Subcutaneous abdominal adipose tissue (tissue), 5 donors: ENCODE results near the gene LBH.
A peak's percentile ranks its signal among the peaks of the same experiment; 100 is the strongest.
"Not testable (repeated sequence)": the region's sequence is repeated elsewhere in the genome, so short reads cannot be mapped to it uniquely, and the experiment has no call there.

Experiments used
- H3K27ac ChIP-seq: one replicate; pipeline ENCODE4 v1.7.0; 2013; ENCODE audit warnings: low read depth, mild to moderate bottlenecking, inconsistent platforms, low read length, moderate library complexity
- H3K27me3 ChIP-seq, 5 donors: one replicate each; pipeline ENCODE4 v1.7.0; 2013; ENCODE audit warnings: low read length in 5 of 5, inconsistent platforms in 1 of 5; ENCODE audit not compliant: control insufficient read depth in 5 of 5, insufficient read depth in 4 of 5
- H3K36me3 ChIP-seq, 5 donors: one replicate each; pipeline ENCODE4 v1.7.0; 2013; ENCODE audit warnings: low read length in 5 of 5; ENCODE audit not compliant: control insufficient read depth in 5 of 5, insufficient read depth in 5 of 5
- H3K4me1 ChIP-seq, 5 donors: one replicate each; pipeline ENCODE4 v1.7.0; 2013; ENCODE audit warnings: low read length in 5 of 5, mild to moderate bottlenecking in 3 of 5, moderate library complexity in 1 of 5; ENCODE audit not compliant: control insufficient read depth in 5 of 5, insufficient read depth in 5 of 5
- H3K4me3 ChIP-seq, 5 donors: one replicate each; pipeline ENCODE4 v1.7.0; 2013; ENCODE audit warnings: low read length in 5 of 5, low read depth in 1 of 5
- H3K9ac ChIP-seq, 5 donors: one replicate each; pipeline ENCODE4 v1.7.0; 2013; ENCODE audit warnings: low read length in 5 of 5, mild to moderate bottlenecking in 4 of 5, moderate library complexity in 3 of 5
- H3K9me3 ChIP-seq, 5 donors: one replicate each; pipeline ENCODE4 v1.7.0; 2013; ENCODE audit warnings: low read length in 5 of 5; ENCODE audit not compliant: control insufficient read depth in 5 of 5
- donor health status: healthy.
- donor health status: healthy.
- donor health status: healthy.
- donor health status: healthy.
- donor health status: healthy.

Gene LBH

GRCh38 chr2:30262716-30263309, 31.5 kb downstream of the LBH start:
- peaks cover 0 to 6% (median 0%) of the 10 kb centered on the region in 5 donors for H3K9me3 ChIP-seq
- no peak overlapping the region for H3K27ac ChIP-seq
- H3K4me3 ChIP-seq, result no peak overlapping the region
- peaks cover 0 to 15% (median 9%) of the 10 kb centered on the region in 5 donors for H3K36me3 ChIP-seq
- peaks cover 0 to 5% (median 0%) of the 10 kb centered on the region in 5 donors for H3K27me3 ChIP-seq
- H3K9ac ChIP-seq, result no peak overlapping the region
- H3K4me1 ChIP-seq, result peaks cover 0 to 14% (median 12%) of the 10 kb centered on the region in 5 donors

GRCh38 chr2:30264274-30264673, 32.9 kb downstream of the LBH start:
- peaks cover 0 to under 1% (median under 1%) of the 10 kb centered on the region in 5 donors for H3K36me3 ChIP-seq
- H3K9ac ChIP-seq, result no peak overlapping the region
- peaks cover 0 to 6% (median 0%) of the 10 kb centered on the region in 5 donors for H3K9me3 ChIP-seq
- peaks cover 0 to 25% (median 13%) of the 10 kb centered on the region in 5 donors for H3K4me1 ChIP-seq
- H3K27me3 ChIP-seq, result no peaks in the 10 kb centered on the region
- no peak overlapping the region for H3K4me3 ChIP-seq
- no peak overlapping the region for H3K27ac ChIP-seq

GRCh38 chr2:30265052-30266015, 34.0 kb downstream of the LBH start:
- H3K4me1 ChIP-seq, result peaks cover 0 to 32% (median 13%) of the 10 kb centered on the region in 5 donors
- no peaks in the 10 kb centered on the region for H3K36me3 ChIP-seq
- no peaks in the 10 kb centered on the region for H3K27me3 ChIP-seq
- peaks cover 0 to 6% (median 0%) of the 10 kb centered on the region in 5 donors for H3K9me3 ChIP-seq
- H3K27ac ChIP-seq, result no peak overlapping the region
- no peak overlapping the region for H3K4me3 ChIP-seq
- no peak overlapping the region for H3K9ac ChIP-seq

GRCh38 chr2:30266051-30266621, 34.8 kb downstream of the LBH start:
- Histone ChIP-seq H3K27ac (no peak overlapping the region), H3K27me3 (no peaks in the 10 kb centered on the region), H3K36me3 (no peaks in the 10 kb centered on the region), H3K4me3 (peak overlapping the region in 1 of 5 donors; percentile 4), H3K4me1 (peaks cover 0 to 32% (median 13%) of the 10 kb centered on the region in 5 donors), H3K9ac (no peak overlapping the region), H3K9me3 (peaks cover 0 to 6% (median 0%) of the 10 kb centered on the region in 5 donors)

GRCh38 chr2:30266705-30267104, 35.4 kb downstream of the LBH start:
- H3K4me3 ChIP-seq, result peak overlapping the region in 1 of 5 donors; percentile 4
- peaks cover 0 to 4% (median 0%) of the 10 kb centered on the region in 5 donors for H3K9me3 ChIP-seq
- H3K9ac ChIP-seq, result no peak overlapping the region
- peaks cover 0 to 32% (median 13%) of the 10 kb centered on the region in 5 donors for H3K4me1 ChIP-seq
- no peak overlapping the region for H3K27ac ChIP-seq
- H3K27me3 ChIP-seq, result no peaks in the 10 kb centered on the region
- no peaks in the 10 kb centered on the region for H3K36me3 ChIP-seq

- no peaks in the 10 kb centered on the region for H3K36me3 ChIP-seq
- peaks cover 0 to 32% (median 13%) of the 10 kb centered on the region in 5 donors for H3K4me1 ChIP-seq
- H3K9ac ChIP-seq, result no peak overlapping the region
- H3K27ac ChIP-seq, result no peak overlapping the region
- H3K27me3 ChIP-seq, result no peaks in the 10 kb centered on the region
- H3K9me3 ChIP-seq, result no peaks in the 10 kb centered on the region
- H3K4me3 ChIP-seq, result no peak overlapping the region
Measured at GRCh38 chr2:30267161-30267975, 36.0 kb downstream of the LBH start.

- Histone ChIP-seq H3K4me1 (peaks cover 0 to 32% (median 13%) of the 10 kb centered on the region in 5 donors), H3K27me3 (no peaks in the 10 kb centered on the region), H3K36me3 (no peaks in the 10 kb centered on the region), H3K4me3 (no peak overlapping the region), H3K9ac (no peak overlapping the region), H3K27ac (no peak overlapping the region), H3K9me3 (no peaks in the 10 kb centered on the region)
Measured at GRCh38 chr2:30268296-30268871, 37.0 kb downstream of the LBH start.

- not testable (repeated sequence) for H3K9ac ChIP-seq, H3K27me3 ChIP-seq, H3K27ac ChIP-seq, H3K4me3 ChIP-seq, H3K9me3 ChIP-seq, H3K36me3 ChIP-seq
- H3K4me1 ChIP-seq, result peaks cover 0 to 32% (median 13%) of the 10 kb centered on the region in 5 donors
Measured at GRCh38 chr2:30269114-30269770, 37.9 kb downstream of the LBH start.

- Histone ChIP-seq H3K4me3 (no peak overlapping the region), H3K4me1 (peaks cover 0 to 32% (median 13%) of the 10 kb centered on the region in 5 donors), H3K9me3 (no peaks in the 10 kb centered on the region), H3K36me3 (no peaks in the 10 kb centered on the region), H3K27me3 (no peaks in the 10 kb centered on the region), H3K9ac (no peak overlapping the region), H3K27ac (no peak overlapping the region)
Measured at GRCh38 chr2:30269771-30270145, 38.4 kb downstream of the LBH start.
